K562 (cell line): ENCODE results near the gene ADGRL3. TPM values are rescaled to one million over a fixed set of nuclear protein-coding genes. Genes with fewer than 3 reads are reported as not detected.
A peak's percentile ranks its signal among the peaks of the same experiment; 100 is the strongest.

Experiments used
- ATAC-seq: fragments of 200-7000 bp; cut with Tn5 transposase; 3 replicates; pipeline ENCODE4 v1.9.1; 2020; ENCODE audit warnings: moderate library complexity
- Bru-seq: library from RNA; stranded (reverse); fragments of 400-500 nt; gene quantifications from one replicate; lab custom pipeline; 2021; lab: Mats Ljungman, UMichigan
- BruChase-seq, 2 experiments: library from RNA; stranded (reverse); fragments of 400-500 nt; gene quantifications; one replicate each; lab custom pipeline; 2021; lab: Mats Ljungman, UMichigan
- BruUV-seq: library from RNA; stranded (reverse); fragments of 400-500 nt; replicated peaks from 2 replicates; lab custom pipeline; 2021; lab: Mats Ljungman, UMichigan
- CTCF ChIA-PET: fragments of 300-600 bp; formaldehyde crosslinking; extraction: SDS; loops from one replicate; lab custom pipeline; 2021; ENCODE audit warnings: low intra/inter-chr PET ratio; lab: Yijun Ruan, JAX
- POLR2A ChIA-PET: fragments of 300-600, 350-650 bp; sonication (Branson Sonifier 250); formaldehyde crosslinking; extraction: SDS; loops from one replicate; lab custom pipeline; 2021; ENCODE audit warnings: antibody characterized with exemption, inconsistent platforms; lab: Yijun Ruan, JAX
- DNase-seq, 4 experiments: peaks; one replicate each; pipeline versions ENCODE4 v3.0.0 to v3.0.0-alpha.2; 2011 to 2018; ENCODE audit warnings: low spot score in 3 of 4, mixed read lengths in 3 of 4; ENCODE audit errors: extremely low read depth in 1 of 4
- FAIRE-seq: peaks from 2 replicates; lab custom pipeline; 2011; peaks lifted over from hg19 to GRCh38; lab: Jason Lieb, UNC
- H2AFZ ChIP-seq: 2 replicates; pipeline ENCODE4 v1.6.0; 2011; ENCODE audit warnings: low read depth, low read length, control low read depth, inconsistent platforms
- H3K27ac ChIP-seq: fragments of 200-600 bp; 3 replicates; pipeline ENCODE4 v1.8.0; 2011; ENCODE audit warnings: low read depth, mild to moderate bottlenecking, control low read depth, inconsistent platforms, low read length, moderate library complexity, mixed read lengths; ENCODE audit errors: extremely low read depth
- H3K27me3 ChIP-seq, 2 experiments: fragments of 300-600 bp in 1 of 2; 2 replicates in 1 of 2; 3 replicates in 1 of 2; pipeline versions ENCODE4 v1.6.0 to v1.8.0; 2011; ENCODE audit warnings: inconsistent platforms in 2 of 2, low read length in 2 of 2, mild to moderate bottlenecking in 1 of 2, mixed read lengths in 1 of 2, moderate library complexity in 1 of 2; ENCODE audit not compliant: control insufficient read depth in 2 of 2, insufficient read depth in 2 of 2
- H3K36me3 ChIP-seq: fragments of 300-600 bp; 3 replicates; pipeline ENCODE4 v1.8.0; 2011; ENCODE audit warnings: mild to moderate bottlenecking, low read length, inconsistent platforms; ENCODE audit not compliant: control insufficient read depth, insufficient read depth
- H3K4me1 ChIP-seq, 2 experiments: fragments of 200-600 bp in 1 of 2; replicated peaks in 1 of 2; 2 replicates in 1 of 2; 3 replicates in 1 of 2; pipeline versions ENCODE4 v1.5.1 to v1.8.0; 2011; ENCODE audit warnings: inconsistent platforms in 2 of 2, low read length in 2 of 2, mild to moderate bottlenecking in 1 of 2, mixed read lengths in 1 of 2, moderate library complexity in 1 of 2; ENCODE audit not compliant: control insufficient read depth in 2 of 2, insufficient read depth in 2 of 2
- H3K4me2 ChIP-seq: 2 replicates; pipeline ENCODE4 v1.6.1; 2011; ENCODE audit warnings: low read length, control low read depth, inconsistent platforms, mixed read lengths; ENCODE audit not compliant: insufficient read depth
- H3K4me3 ChIP-seq: fragments of 200-600 bp; sonication (generic), shearing (Covaris generic); 2 replicates; pipeline ENCODE4 v1.5.1; 2016; ENCODE audit warnings: control low read depth, inconsistent platforms
- H3K79me2 ChIP-seq: fragments of 200-600 bp; 3 replicates; pipeline ENCODE4 v1.8.0; 2011; ENCODE audit warnings: low read length, inconsistent platforms; ENCODE audit not compliant: control insufficient read depth, insufficient read depth
- H3K9ac ChIP-seq, 2 experiments: 2 replicates each; pipeline versions ENCODE4 v1.6.0 to v1.6.1; 2011; ENCODE audit warnings: low read depth in 2 of 2, low read length in 2 of 2, control low read depth in 1 of 2, inconsistent platforms in 1 of 2, mild to moderate bottlenecking in 1 of 2, mixed read lengths in 1 of 2; ENCODE audit not compliant: insufficient read depth in 1 of 2
- H3K9me1 ChIP-seq: one replicate; pipeline ENCODE4 v1.6.0; 2011; ENCODE audit warnings: inconsistent platforms, mild to moderate bottlenecking, low read length, moderate library complexity; ENCODE audit not compliant: control insufficient read depth, insufficient read depth
- H3K9me3 ChIP-seq: replicated peaks from 2 replicates; pipeline ENCODE4 v1.5.1; 2011; ENCODE audit warnings: low read depth, low read length, inconsistent platforms; ENCODE audit not compliant: control insufficient read depth, insufficient read depth
- H4K20me1 ChIP-seq: replicated peaks from 2 replicates; pipeline ENCODE4 v1.6.1; 2011; ENCODE audit warnings: low read length, inconsistent platforms, mixed read lengths; ENCODE audit not compliant: control insufficient read depth, insufficient read depth
- CBX5 ChIP-seq: IDR thresholded peaks from 2 replicates; pipeline ENCODE4 v1.6.1; 2014; ENCODE audit warnings: low read depth, borderline replicate concordance
- WGBS: fragments of 100-300 bp; shearing (Covaris generic); methylation state at CpG from one replicate; pipeline ENCODE4 v1.1.6; 2016; ENCODE audit warnings: low coverage, mixed read lengths; ENCODE audit not compliant: insufficient coverage; ENCODE audit errors: missing lambda C conversion rate; 5-methylcytosine and 5-hydroxymethylcytosine counted together
- in situ Hi-C: fragments of 300-500 bp; cut with MboI; formaldehyde crosslinking; loops from 4 replicates; pipeline ENCODE4 v1.15.0; 2018; ENCODE audit warnings: inconsistent platforms, mixed read lengths
- intact Hi-C: fragments of 100-400 bp; cut with micrococcal nuclease; formaldehyde crosslinking; loops from 2 replicates; pipeline ENCODE4 v1.14.2; 2022
- long read RNA-seq, 3 experiments: library from polyadenylated mRNA in 2 of 3; library from RNA in 1 of 3; unstranded in 2 of 3; stranded (forward) in 1 of 3; transcript quantifications; one replicate each; pipeline ENCODE4 v2.0.0, GENCODE V29; 2019 to 2022
- polyA minus RNA-seq, 3 experiments: library from RNA; depleted of rRNA, polyadenylated mRNA; stranded (reverse); fragments of >200 nt; gene quantifications; 2 replicates each; pipeline ENCODE4 v1.2.3, GENCODE V29; 2011
- polyA plus RNA-seq, 8 experiments: library from polyadenylated mRNA; depleted of rRNA in 4 of 8; stranded (reverse) in 5 of 8; unstranded in 3 of 8; fragments of >200 nt; fragmentation: Nextera tagmentation in 2 of 8; fragmentation: Illumina TruSeq in 1 of 8; extraction: Ambion mirVana in 2 of 8; extraction: Trizol in 1 of 8; gene quantifications; 2 replicates each; pipeline versions ENCODE4 v1.2.1 to v1.2.3, GENCODE V29; 2011 to 2014; ENCODE audit warnings: inconsistent platforms in 1 of 8, missing spikeins in 1 of 8
- total RNA-seq, 7 experiments: library from RNA; depleted of rRNA in 6 of 7; stranded (reverse); fragments of >200 nt in 6 of 7; fragmentation: Illumina TruSeq in 2 of 7; extraction: Trizol in 2 of 7; gene quantifications; 2 replicates each; pipeline versions ENCODE4 v1.2.1 to v1.2.3, GENCODE V29; 2011 to 2021; ENCODE audit warnings: low replicate concordance in 1 of 7

ADGRL3 gene
- not detected in 2 replicates for total RNA-seq (2011; cell fraction: chromatin; rRNA removed; ENCODE audit: low replicate concordance)
- not detected in 2 replicates for total RNA-seq (2011; cell fraction: nucleolus; rRNA removed)
- not detected in 2 replicates for total RNA-seq (2011; cell fraction: nucleoplasm; rRNA removed)
- total RNA-seq (2014; rRNA removed) (0.04 TPM in 1 of 2 replicates, not detected in the other), total RNA-seq (2014; rRNA removed; fragmentation: Illumina TruSeq; extraction: Trizol) (0.04 and 0.10 TPM in 2 replicates), total RNA-seq (2015; rRNA removed; fragmentation: Illumina TruSeq; extraction: Trizol) (0.07 and 0.08 TPM in 2 replicates), total RNA-seq (2021) (0.09 and 0.11 TPM in 2 replicates), polyA plus RNA-seq (2011; rRNA removed) (0.04 TPM in 1 of 2 replicates, not detected in the other), polyA plus RNA-seq (2014; fragmentation: Illumina TruSeq; extraction: Trizol) (0.04 TPM in 1 of 2 replicates, not detected in the other), polyA plus RNA-seq (2014; fragmentation: Nextera tagmentation; extraction: Ambion mirVana) (under 1 TPM in 1 of 2 experiments, not detected in 1; 0.14 TPM), polyA plus RNA-seq (2014; rRNA removed) (0.03 TPM in 1 of 2 replicates, not detected in the other), polyA minus RNA-seq (2011; rRNA and poly(A)+ RNA removed) (0.07 TPM in 1 of 2 replicates, not detected in the other), Bru-seq, nascent RNA (percentile 12 among the genes with signal in this experiment), BruChase-seq, experiment 1, labeled RNA remaining after a 2-hour chase (percentile 11 among the genes with signal in this experiment), BruChase-seq, experiment 2, labeled RNA remaining after a 6-hour chase (percentile 8 among the genes with signal in this experiment)
- polyA plus RNA-seq (2011; cell fraction: cytosol; rRNA removed) = 0.01 TPM in 1 of 2 replicates, not detected in the other
- 0.03 TPM in 1 of 2 replicates, not detected in the other for polyA plus RNA-seq (2011; cell fraction: nucleus; rRNA removed)
- polyA plus RNA-seq (2012) = 0.01 and 0.17 TPM in 2 replicates
- 0.19 TPM in 1 of 2 replicates, not detected in the other for polyA minus RNA-seq (2011; cell fraction: cytosol; rRNA and poly(A)+ RNA removed)
- 0.13 TPM in 1 of 2 replicates, not detected in the other for polyA minus RNA-seq (2011; cell fraction: nucleus; rRNA and poly(A)+ RNA removed)
- long read RNA-seq, experiment 1, partial matches to known transcripts = 0 of 1 reads
- long read RNA-seq, experiment 1, other reads (novel, unspliced or antisense) = 1 of 1 reads
- long read RNA-seq, experiment 2 = 0 reads
- long read RNA-seq, experiment 3 = 0 reads

DNA sequence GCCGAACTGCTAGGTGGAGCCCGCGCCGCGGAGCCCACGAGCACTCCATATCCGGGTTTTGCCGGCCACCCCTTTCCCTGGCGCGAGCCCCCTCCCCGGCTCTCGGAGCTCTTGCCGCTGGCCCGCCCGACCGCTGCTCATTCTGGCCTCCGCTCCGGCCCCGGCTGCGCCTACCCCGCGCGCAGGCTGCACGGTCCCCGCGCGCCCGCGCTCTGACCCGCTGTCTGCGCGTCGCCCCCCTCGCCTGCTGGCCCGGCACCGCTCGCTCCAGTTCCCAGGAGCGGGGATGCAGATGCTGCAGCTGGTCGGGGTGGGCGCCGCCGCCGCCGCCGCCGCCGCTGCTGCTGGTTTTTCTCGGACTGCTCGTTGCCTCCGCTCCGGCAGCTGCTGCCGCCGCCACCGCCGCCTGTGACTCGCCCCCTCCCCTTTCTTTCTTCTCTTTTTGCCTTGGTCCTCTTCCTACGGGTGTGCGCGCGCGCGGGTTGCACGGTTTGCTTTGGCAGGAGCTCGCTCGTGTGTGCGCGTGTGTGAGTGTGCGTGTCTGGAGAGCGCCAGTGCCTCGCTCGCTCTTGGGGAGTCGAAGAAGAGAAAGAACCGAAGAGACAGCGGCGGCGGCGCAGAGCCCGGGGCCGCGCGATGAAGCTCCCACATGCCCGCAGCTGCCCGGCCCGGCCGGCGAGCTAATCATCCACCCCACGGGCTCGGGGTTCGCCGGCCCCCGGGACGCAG, at the start of gene ADGRL3:
TSS of gene ADGRL3 (plus strand) at position 140 of the 729 bp plus-strand sequence.
- ChIA-PET CTCF (no interaction called here), POLR2A (no interaction called here)
- H3K79me2 ChIP-seq = no peaks in the 10 kb centered on the region
- peaks cover 0 to 3% of the 10 kb centered on the region in 2 experiments; a peak in 1 of 5 replicates for H3K4me1 ChIP-seq
- H3K9me3 ChIP-seq = no peaks in the 10 kb centered on the region
- DNase-seq = peak in 1 of 4 experiments; percentile 1
- H3K27me3 ChIP-seq = 0 out of 5 replicates have a peak, but pooled peaks cover 0 to 4% of the 10 kb centered on the region in 2 experiments
- no peak within 1 kb of the TSS for H2AFZ ChIP-seq
- no TSS peak for BruUV-seq
- H3K9ac ChIP-seq = no peak within 1 kb of the TSS
- H4K20me1 ChIP-seq = no peaks in the 10 kb centered on the region
- in situ Hi-C loops = no loop called here
- no peaks in the 10 kb centered on the region for H3K9me1 ChIP-seq
- no peak within 1 kb of the TSS for H3K27ac ChIP-seq
- ATAC-seq = peak; percentile 28; the same call in 2 of the 3 replicates
- no peak within 1 kb of the TSS for H3K4me3 ChIP-seq
- no peak for FAIRE-seq
- 3% methylated on average over 24 of the region's 92 CpGs for WGBS
- H3K36me3 ChIP-seq = no peaks in the 10 kb centered on the region
- no peak within 1 kb of the TSS for H3K4me2 ChIP-seq
- intact Hi-C loops = no loop called here
- TF ChIP-seq CBX5 = no peak
- TF ChIP-seq, all 486 proteins: peak for 0
